Erythroblast (primary cell): ENCODE results near the gene MICAL2.

Source experiments
- GATA1 ChIP-seq: IDR thresholded peaks from 2 replicates; pipeline ENCODE4 v1.6.1; 2011; ENCODE audit warnings: low read depth, mild to moderate bottlenecking, control low read depth, low read length, moderate library complexity
- POLR2A ChIP-seq: IDR thresholded peaks from 2 replicates; pipeline ENCODE4 v1.6.1; 2011; ENCODE audit warnings: mild to moderate bottlenecking, low read length

GRCh38 chr11:12264361-12264760 is 154.0 kb downstream of the MICAL2 start:
- TF ChIP-seq POLR2A (no peak), GATA1 (no peak)
